HG02763 (cell line): Measurements from ENCODE around the gene RGS9.
"Not testable (repeated sequence)": the region's sequence is repeated elsewhere in the genome, so short reads cannot be mapped to it uniquely, and the experiment has no call there.

Experiments
- ATAC-seq: cut with Tn5 transposase; IDR thresholded peaks from one replicate; pipeline ENCODE4 v1.9.1; 2021; ENCODE audit warnings: mild to moderate bottlenecking, moderate library complexity; ENCODE audit not compliant: unreplicated experiment

RGS9 gene

DNA sequence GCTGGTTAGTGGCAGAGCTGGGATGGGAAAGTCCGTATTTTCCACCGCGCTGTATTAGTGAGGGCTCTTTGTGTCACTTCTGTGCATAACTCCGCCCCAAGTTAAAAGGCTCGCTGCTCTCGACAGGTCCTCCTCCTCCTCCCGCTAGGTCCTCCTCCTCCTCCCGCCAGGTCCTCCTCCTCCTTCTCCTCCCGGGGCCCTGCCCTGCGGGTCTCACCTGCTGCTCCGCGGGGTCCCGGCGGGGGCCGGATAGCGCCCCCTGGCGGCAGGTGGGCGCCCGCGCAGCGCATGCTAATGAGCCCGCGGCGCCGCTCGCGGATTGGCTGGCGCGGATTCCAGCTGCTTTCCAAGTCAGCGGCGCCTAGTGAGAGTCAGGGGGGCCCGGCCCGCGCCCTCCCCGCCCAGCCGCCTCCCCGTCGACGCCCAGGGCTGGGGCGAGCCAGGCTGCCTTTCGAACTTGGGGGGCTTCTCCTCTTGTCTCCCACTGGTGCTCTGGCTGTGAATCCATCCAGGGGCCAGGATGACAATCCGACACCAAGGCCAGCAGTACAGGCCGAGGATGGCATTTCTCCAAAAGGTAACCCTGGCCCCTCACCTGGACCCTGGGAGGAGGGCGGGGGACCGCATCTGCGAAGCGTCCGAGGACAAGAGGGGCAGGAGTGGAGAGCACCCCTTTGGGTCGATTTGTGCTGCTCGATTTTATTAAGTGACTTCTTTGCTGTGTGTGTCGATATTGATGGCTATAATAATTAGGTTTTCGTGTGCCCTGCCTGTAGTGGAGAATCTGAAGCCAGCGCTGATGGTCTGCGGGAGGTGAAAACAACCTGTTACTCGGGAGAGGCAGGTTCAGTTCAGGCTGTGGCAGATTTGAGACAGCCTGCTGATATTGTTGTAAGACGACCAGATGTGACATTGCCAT lies at the start of gene RGS9:
Gene RGS9, plus strand, starts transcription at position 350 of the 919 bp plus-strand sequence. Its CDS starts 171 bp downstream, at position 521.
- peak; percentile 90 for ATAC-seq

DNA sequence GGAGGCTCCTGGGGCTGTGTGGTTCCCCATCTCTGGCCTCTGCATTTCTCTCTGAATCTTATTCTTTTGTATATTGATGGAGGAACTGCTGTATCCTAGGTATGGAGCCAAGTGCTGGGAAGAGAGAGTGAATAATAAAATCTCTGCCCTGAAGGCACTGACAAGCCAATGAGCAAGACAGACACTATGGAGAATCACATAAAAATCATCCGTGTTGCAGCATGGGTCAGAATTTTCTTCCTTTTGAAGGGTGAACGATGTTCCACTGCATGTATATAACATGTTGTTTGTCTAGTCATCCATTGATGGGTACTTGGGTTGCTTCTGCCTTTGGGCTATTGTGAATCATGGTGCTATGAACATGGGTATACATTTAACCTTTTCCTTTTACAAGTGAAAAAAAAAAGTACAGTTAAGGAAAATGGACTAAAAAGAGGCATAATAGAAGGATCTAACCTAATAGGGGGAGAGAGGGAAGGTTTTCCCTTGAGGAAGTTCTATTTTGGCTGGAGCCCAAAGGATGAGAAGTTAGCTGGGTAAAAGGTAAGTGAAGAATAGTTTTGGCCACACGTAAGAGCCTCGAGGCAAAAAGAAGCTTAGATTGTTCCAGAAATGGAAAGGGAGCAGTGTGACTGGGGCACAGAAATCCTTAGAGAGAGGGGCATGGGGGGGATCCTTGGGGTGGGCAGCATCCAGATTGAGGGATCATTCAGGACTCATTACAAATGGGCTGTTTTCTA lies 48.4 kb upstream of the RGS9 start:
- ATAC-seq = no peak

DNA sequence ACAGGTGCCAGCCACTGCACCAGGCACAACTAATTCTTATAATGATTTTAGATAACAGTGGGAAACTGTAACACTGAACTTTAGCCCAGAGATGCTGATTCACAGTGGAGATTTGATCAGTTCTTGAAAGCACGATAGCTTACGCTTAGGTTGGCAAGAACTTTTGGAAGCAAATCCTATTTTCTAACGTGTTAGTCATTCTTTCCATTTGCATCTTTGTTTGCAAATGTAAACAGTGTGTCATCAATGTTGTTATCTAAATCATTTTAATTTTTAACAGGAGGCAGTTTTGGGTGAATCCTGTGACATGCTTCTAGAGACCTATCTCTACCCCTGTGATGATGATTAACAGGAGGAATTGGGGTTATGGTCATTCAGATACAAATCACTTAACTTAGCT lies 44.9 kb upstream of the RGS9 start:
- no peak for ATAC-seq

DNA sequence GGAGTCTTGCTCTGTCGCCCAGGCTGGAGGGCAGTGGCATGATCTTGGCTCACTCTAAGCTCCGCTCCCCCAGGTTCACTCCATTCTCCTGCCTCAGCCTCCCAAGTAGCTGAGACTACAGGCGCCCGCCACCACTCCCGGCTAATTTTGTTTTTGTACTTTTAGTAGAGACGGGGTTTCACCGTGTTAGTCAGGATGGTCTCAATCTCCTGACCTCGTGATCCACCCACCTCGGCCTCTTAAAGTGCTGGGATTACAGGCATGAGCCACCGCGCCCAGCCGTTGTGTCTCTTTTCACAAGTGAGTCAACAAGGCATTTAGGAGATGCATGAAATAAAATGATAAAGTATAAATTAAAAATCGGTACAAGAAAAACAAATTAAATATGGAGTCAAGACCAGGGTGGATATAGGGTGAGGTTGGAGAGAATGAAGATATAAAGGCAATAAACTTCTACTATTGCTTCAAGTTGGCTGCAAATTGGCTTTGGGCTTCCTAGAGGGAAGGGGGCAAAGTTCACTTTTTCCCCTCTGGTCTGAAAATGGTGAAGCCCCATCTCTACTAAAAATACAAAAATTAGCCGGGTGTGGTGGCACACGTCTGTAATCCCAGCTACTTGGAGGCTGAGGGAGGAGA lies 44.3 kb upstream of the RGS9 start:
- not testable (repeated sequence) for ATAC-seq

DNA sequence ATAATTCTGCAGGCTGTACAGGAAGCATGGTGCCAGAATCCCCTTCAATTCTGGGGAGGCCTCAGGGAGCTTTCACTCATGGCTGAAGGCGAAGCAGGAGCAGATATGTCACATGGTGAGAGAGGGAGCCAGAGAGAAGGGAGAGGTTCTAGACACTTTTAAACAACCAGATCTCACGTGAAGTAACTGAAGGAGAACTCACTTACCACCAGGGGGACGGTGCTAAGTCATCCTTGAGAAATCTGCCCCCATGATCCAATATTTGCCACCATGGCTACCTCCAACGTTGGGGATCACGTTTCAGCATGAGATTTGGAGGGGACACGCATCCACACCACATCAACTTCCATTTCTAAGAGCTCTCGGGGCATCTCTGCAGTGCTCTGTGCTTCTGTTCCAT lies 43.2 kb upstream of the RGS9 start:
- no peak for ATAC-seq

DNA sequence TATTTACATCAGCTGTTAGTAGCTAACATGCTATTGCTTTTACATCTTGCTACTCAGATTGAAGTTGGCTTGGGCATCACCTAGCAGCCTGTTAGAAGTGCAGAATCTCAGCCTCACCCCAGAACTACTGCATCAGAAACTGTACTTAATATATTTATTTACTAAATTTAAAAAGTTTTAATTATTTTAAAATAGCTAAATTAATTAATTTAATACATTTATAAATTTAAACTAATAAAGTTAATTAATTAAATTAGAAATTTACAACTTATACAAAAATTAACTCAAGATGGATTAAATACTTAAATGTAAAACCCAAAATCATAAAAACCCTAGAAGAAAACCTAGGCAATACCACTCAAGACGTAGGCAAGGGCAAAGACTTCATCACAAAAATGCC lies 41.7 kb upstream of the RGS9 start:
- no peak for ATAC-seq

DNA sequence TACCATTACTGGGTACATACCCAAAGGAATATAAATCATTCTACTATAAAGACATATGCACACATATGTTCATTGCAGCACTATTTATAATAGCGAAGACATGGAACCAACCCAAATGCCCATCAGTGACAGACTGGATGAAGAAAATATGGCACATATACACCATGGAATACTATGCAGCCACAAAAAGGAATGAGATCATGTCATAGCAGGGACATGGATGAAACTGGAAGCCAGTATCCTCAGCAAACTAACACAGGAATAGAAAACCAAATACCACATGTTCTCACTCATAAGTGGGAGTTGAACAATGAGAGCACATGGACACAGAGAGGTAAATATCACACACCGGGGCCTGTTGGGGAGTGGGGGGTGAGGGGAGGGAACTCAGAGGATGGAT lies 40.8 kb upstream of the RGS9 start:
- not testable (repeated sequence) for ATAC-seq

DNA sequence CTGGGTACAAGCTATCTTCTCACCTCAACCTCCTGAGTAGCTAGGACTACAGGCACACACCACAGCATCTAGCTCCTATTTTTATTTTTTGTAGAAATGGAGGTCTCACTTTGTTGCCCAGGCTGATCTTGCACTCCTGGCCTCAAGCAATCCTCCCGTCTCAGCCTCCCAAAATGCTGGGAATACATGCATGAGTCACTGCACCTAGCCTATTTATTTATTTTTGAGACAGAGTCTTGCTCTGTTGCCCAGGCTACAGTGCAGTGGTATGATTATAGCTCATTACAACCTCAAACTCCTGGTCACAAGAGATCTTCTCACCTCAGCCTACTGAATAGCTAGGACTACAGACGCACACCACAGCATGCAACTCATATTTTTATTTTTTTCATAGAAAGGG lies 40.1 kb upstream of the RGS9 start:
- no peak for ATAC-seq

DNA sequence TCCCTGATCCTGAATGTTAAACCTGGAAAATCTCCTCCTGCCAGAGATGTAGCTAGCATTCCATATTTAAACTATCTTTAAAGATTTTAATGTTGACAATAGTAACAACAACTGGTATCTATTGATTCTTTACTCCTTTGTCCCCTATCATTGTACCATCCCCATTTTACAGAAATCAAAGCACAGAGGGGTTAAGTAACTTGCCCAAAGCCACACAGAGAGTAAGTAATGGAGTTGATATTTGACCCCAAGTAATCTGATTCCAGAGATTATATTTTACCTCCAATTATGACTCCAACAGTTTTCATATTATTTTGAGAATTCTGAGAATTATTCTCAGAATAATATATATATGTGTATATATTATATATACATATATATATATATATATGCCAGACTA lies 37.7 kb upstream of the RGS9 start:
- no peak for ATAC-seq

DNA sequence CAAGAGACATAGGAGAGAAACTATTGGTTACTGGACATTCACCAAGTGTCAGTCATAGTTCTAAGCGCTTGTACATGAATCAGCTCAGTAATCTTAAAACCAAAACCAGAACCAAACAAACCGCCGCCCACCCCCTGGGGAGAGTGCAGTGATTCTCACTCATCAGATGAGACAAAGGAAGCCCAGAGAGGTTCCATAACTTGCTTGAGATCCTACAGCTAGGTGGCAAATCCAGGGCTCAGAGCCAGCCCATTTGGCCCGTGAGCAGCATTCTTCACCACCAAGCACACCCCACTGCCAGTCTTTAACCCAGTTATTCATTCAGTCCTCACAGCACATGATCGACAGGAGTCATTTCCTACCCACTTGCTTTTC lies 37.2 kb upstream of the RGS9 start:
- ATAC-seq = peak; percentile 55

DNA sequence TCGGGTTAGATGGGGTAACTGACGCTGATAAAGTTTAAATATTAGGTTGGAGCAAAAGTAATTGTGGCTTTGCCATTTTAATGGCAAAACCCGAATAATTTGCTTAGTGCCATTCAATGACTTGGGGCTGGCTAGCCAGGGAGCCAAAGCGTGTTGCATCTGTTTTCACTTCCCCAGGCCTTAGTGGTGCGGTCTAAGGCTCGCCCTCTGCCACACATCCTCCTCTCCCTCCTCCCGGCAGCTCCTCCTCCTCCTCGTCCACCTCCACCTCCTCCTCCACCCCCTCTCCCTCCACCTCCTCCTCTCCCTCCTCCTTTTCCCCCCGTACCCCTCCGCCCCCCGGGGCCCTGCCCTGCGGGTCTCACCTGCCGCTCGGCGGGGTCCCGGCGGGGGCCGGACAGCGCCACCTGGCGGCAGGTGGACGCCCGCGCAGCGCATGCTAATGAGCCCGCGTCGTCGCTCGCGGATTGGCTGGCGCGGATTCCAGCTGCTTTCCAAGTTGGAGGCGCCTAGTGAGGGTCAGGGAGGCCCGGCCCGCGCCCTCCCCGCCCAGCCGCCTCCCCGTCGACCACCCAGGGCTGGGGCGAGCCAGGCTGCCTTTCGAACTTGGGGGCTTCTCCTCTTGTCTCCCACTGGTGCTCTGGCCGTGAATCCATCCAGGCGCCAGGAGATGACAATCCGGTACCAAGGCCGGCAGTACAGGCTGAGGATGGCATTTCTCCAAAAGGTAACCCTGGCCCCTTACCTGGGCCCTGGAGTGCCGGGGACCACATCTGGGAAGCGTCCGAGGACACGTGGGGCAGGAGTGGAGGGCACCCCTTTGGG lies 36.6 kb upstream of the RGS9 start:
- ATAC-seq = peak; percentile 62

DNA sequence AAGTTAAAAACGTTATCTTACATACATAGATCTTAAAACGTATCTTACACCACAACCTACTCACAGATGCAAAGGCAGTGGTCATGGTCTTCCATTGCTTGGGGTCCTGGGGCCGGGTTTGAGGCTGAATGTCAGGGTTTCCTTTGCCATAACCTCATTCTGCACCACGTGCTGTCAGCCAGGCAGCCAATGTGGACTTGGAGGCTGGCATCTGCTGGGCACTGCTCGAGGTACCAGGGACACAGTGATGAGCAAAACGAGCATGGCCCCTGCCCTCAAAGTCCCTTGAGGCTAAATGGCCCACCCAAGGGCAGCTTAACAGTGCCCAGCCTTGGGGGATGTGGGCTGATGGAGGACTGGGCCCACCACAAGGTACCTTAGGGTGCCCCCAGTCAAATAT lies 35.8 kb upstream of the RGS9 start:
- no peak for ATAC-seq

DNA sequence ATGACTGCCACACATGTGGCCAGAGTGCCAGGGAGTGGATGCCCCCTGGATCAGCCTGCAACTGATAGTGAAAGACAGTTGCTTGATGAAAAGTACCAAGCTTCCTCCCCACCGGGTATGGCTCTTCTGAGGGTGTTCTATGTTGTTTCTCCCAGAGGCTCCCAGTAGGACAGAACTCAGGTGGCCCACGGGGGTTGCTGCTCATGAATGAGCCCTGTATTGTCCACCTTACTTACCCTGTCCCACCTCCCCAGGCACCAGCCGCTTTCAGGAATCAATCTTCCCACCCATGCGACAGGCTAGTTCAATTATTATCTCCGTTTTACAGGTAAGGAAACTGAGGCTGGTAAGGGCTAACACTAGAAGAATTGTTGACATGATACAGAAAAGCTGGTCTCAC lies 34.9 kb upstream of the RGS9 start:
- no peak for ATAC-seq

DNA sequence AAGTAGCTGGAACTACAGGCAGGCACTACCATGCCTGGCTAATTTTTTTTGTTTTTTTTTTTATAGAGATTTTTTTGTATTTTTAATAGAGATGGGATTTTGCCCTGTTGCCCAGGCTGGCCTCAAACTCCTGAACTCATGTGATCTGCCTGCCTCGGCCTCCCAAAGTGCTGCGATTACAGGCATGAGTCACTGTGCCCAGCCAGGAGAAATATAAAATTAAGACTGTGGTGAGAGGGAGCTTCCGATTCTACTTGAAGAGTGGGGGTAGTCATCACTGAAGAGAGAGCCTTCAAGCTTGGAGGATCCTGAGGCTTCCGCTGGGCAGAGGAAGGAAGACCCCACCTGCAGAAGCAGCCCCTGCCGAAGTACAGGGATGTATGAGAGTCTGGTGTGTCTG lies 34.4 kb upstream of the RGS9 start:
- ATAC-seq = no peak

DNA sequence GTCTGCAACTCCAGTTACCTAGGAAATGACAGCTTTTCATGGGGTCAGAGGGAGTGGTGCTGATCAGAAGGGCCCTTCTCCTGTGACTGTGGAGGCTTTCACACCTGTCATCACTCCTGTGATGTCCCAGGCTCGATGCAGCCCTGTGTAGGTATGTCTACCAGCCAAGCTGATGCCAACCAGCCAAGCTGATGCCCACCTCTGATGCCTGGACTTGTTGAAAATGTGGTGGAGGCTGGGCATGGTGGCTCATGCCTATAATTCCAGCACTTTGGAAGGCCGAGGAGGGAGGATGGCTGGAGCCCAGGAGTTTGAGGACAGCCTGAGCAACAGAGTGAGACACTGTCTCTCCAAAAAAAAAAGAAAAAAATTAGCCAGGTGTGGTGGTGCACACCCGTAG lies 33.7 kb upstream of the RGS9 start:
- no peak for ATAC-seq

DNA sequence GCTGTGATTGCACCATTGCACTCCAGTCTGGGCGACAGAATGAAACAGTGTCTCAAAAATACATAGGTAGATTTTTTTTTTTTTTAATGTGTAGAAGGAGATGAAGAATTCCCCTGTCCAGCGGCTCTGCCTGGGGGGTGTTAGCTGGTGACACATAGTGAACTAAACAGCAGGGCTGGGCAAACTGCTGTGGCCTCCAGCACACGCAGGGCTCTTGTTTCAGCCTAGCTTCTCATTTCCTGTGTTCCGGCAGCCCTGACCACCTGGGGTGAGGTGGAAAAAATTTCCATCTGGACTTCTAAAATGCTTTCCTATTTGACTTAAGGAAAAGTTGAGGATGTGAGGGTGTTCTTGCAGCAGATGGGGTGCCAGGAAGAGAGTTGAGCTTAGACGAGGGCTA lies 33.3 kb upstream of the RGS9 start:
- no peak for ATAC-seq

DNA sequence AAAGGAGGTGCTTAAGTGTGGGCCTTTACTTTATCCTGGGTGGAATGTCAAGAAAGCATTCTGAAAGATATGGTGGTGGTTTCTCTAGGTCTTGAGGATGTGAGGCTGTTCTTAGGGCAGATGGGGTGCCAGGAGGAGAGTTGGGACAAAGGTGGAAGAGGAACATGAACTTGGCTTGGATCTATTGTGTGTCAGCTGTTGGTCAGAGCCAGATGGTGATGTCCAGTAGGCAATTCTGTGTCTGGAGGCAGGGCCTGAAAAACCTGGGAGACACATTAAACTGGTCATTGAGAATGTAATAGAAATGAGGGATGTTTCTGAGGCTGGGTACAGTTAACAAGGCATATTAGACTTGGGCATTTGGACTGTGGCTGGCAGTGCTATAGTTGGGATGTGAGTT lies 32.6 kb upstream of the RGS9 start:
- ATAC-seq = no peak

DNA sequence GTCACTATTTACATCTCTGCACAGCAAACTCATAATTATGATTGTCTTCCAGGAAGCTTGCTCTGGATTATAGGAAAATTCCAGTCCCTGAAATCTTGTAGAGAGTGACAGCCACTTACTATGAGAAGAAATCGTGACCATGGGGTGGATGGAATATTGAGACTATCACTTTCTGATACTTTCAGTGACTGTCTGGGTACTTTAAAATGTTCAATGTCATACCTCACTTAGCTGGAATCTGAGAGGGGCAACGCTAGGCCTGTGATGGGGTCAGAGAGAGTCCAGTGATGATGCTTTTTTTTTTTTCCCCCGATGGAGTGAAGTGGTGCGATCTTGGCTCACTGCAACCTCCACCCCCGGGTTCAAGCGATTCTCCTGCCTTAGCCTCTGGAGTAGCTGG lies 32.2 kb upstream of the RGS9 start:
- ATAC-seq = no peak

DNA sequence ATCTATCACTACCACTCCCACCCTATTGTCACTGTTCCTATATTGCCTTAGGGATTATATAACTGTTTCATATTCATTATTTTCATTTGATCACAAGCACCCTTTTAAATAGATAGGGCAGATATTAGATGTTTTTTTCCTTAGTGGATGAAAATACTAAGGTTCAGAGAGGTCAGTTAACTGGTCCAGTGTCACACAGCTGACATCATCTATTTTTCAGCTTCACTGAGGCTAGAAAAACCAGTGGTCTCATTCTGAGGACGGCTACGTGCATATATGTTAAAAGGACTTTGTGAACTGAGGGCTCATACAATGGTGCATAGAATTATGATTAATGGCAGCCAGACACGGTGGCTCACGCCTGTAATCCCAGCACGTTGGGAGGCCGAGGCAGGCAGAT lies 29.0 kb upstream of the RGS9 start:
- ATAC-seq = no peak

DNA sequence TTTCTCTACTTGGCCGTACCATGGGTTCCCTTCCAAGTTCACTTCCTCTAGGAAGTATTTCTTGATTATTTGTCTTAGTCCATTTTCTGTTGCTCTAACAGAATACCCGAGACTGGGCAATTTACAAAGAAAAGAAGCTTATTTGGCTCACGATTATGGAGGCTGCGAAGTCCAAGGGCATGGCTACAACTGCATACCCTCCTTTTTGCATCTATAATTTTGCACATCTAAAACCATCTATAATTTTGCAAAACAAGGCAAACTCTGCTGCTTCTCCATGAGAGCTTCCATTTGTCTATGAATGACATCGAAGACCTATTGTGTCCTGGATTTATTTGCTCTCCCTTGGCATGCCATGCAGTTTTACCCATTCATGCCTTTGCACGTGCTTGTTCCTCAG lies 27.6 kb upstream of the RGS9 start:
- ATAC-seq = no peak
